Thymus (tissue), 11 donors: ENCODE data around the gene EIF2B5. TPM values are rescaled to one million over a fixed set of nuclear protein-coding genes. Genes with fewer than 3 reads are reported as not detected.

Source experiments
- DNase-seq, 9 donors: peaks; one replicate each; pipeline ENCODE4 v3.0.0-alpha.2; 2013; ENCODE audit warnings: low spot score in 9 of 9, low read depth in 6 of 9, missing footprints in 1 of 9
- H3K27ac ChIP-seq, 2 donors: one replicate each; pipeline ENCODE4 v1.5.1; 2013; ENCODE audit warnings: control low read depth in 1 of 2, low read depth in 1 of 2, low read length in 1 of 2, mild to moderate bottlenecking in 1 of 2, moderate library complexity in 1 of 2
- H3K27me3 ChIP-seq, 2 donors: one replicate each; pipeline ENCODE4 v1.5.1; 2013; ENCODE audit warnings: low read length in 1 of 2; ENCODE audit not compliant: control insufficient read depth in 2 of 2, insufficient read depth in 1 of 2
- H3K36me3 ChIP-seq, 2 donors: one replicate each; pipeline ENCODE4 v1.5.1; 2013; ENCODE audit warnings: low read length in 1 of 2, mild to moderate bottlenecking in 1 of 2, moderate library complexity in 1 of 2; ENCODE audit not compliant: control insufficient read depth in 2 of 2, insufficient read depth in 2 of 2
- H3K4me1 ChIP-seq, 2 donors: one replicate each; pipeline ENCODE4 v1.5.1; 2013; ENCODE audit warnings: low read length in 2 of 2; ENCODE audit not compliant: control insufficient read depth in 2 of 2, insufficient read depth in 2 of 2
- H3K4me3 ChIP-seq, 2 donors: one replicate each; pipeline ENCODE4 v1.5.1; 2013; ENCODE audit warnings: low read length in 2 of 2, control low read depth in 1 of 2, mild to moderate bottlenecking in 1 of 2
- H3K9me3 ChIP-seq, 2 donors: one replicate each; pipeline ENCODE4 v1.5.1; 2013; ENCODE audit warnings: low read length in 1 of 2, mild to moderate bottlenecking in 1 of 2; ENCODE audit not compliant: control insufficient read depth in 2 of 2, insufficient read depth in 1 of 2
- WGBS: extraction: QIAGEN DNeasy Blood & Tissue Kit; methylation state at CpG from one replicate; pipeline ENCODE4 v1.1.7; 2013; 5-methylcytosine and 5-hydroxymethylcytosine counted together
- polyA plus RNA-seq: library from polyadenylated mRNA; stranded (reverse); fragments of 200-250 nt; gene quantifications from one replicate; pipeline ENCODE4 v1.2.3, GENCODE V29; 2013
- total RNA-seq: library from RNA; stranded (reverse); fragments of 120-200 nt; gene quantifications from one replicate; pipeline ENCODE4 v1.2.4, GENCODE V29; 2013
- donor health status: healthy.

The EIF2B5 gene
- total and polyA plus RNA-seq, 2 donors, result 32.2 to 47.3 TPM

- peaks cover 54 to 55% of the 10 kb centered on the region in 2 donors for H3K36me3 ChIP-seq
These were observed 54.3 kb downstream of the EIF2B5 start for GRCh38 chr3:184189421-184189820.

DNA sequence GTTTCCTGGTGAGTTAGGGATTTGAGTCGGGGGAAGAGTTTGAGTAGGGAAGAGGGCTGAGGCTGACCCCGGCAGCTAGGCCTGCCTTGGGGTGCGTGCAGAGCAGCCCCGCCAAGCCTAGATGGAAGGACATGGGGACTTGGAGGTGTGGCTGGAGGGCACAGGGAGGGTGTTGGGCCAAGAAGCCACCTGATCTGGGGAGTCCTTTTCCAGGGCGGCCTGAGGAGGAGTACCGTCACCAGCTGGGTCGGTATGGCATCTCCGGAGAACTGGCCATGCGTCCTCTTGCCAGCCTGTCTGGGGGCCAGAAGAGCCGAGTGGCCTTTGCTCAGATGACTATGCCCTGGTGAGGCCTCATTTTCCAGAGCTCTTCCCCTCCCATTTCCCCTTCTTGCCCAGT is 57.7 kb downstream of the EIF2B5 start:
- DNase-seq, result no peak
- H3K27ac ChIP-seq, result no peak overlapping the region
- H3K4me3 ChIP-seq, result no peak overlapping the region
- WGBS, result 98% methylated on average over 10 of the region's 10 CpGs
- H3K36me3 ChIP-seq, result peaks cover 65 to 69% of the 10 kb centered on the region in 2 donors
- no peaks in the 10 kb centered on the region for H3K4me1 ChIP-seq
- no peaks in the 10 kb centered on the region for H3K9me3 ChIP-seq
- H3K27me3 ChIP-seq, result no peaks in the 10 kb centered on the region

More at GRCh38 chr3:184189421-184189820, 54.3 kb downstream of the EIF2B5 start:
- Histone ChIP-seq H3K27ac (no peak overlapping the region), H3K4me1 (peaks cover 10 to 15% of the 10 kb centered on the region in 2 donors), H3K9me3 (peaks cover 0 to 3% of the 10 kb centered on the region in 2 donors), H3K4me3 (no peak overlapping the region), H3K27me3 (no peaks in the 10 kb centered on the region)
- 99% methylated on average over 13 of the region's 13 CpGs for WGBS
- DNase-seq, result no peak

GRCh38 chr3:184193991-184194539 is 58.9 kb downstream of the EIF2B5 start:
- H3K27me3 ChIP-seq, result no peaks in the 10 kb centered on the region
- WGBS, result 97% methylated on average over 9 of the region's 9 CpGs
- no peaks in the 10 kb centered on the region for H3K4me1 ChIP-seq
- DNase-seq, result no peak
- no peak overlapping the region for H3K27ac ChIP-seq
- no peaks in the 10 kb centered on the region for H3K9me3 ChIP-seq
- H3K36me3 ChIP-seq, result peaks cover 54 to 60% of the 10 kb centered on the region in 2 donors
- H3K4me3 ChIP-seq, result no peak overlapping the region

Other genes starting within 250 kb of the EIF2B5 start
- 13.8 TPM for gene ABCC5, start 117.5 kb upstream of the EIF2B5 start, total RNA-seq
- gene ABCC5, start 117.5 kb upstream of the EIF2B5 start, polyA plus RNA-seq, result 33.2 TPM
- not detected for gene HTR3D, start 103.6 kb upstream of the EIF2B5 start, total RNA-seq
- gene HTR3D, start 103.6 kb upstream of the EIF2B5 start, polyA plus RNA-seq, result not detected
- not detected for gene HTR3C, start 82.3 kb upstream of the EIF2B5 start, total RNA-seq
- 0.11 TPM for gene HTR3C, start 82.3 kb upstream of the EIF2B5 start, polyA plus RNA-seq
- gene HTR3E, start 38.3 kb upstream of the EIF2B5 start, total RNA-seq, result not detected
- gene HTR3E, start 38.3 kb upstream of the EIF2B5 start, polyA plus RNA-seq, result 0.05 TPM
- gene DVL3, start 20.0 kb downstream of the EIF2B5 start, total RNA-seq, result 12.0 TPM
- 26.0 TPM for gene DVL3, start 20.0 kb downstream of the EIF2B5 start, polyA plus RNA-seq
- 138 TPM for gene AP2M1, start 39.5 kb downstream of the EIF2B5 start, total RNA-seq
- 165 TPM for gene AP2M1, start 39.5 kb downstream of the EIF2B5 start, polyA plus RNA-seq
- 25.0 TPM for gene ABCF3, start 50.8 kb downstream of the EIF2B5 start, total RNA-seq
- gene ABCF3, start 50.8 kb downstream of the EIF2B5 start, polyA plus RNA-seq, result 60.6 TPM
- 0.05 TPM for gene VWA5B2, start 94.2 kb downstream of the EIF2B5 start, total RNA-seq
- 0.23 TPM for gene VWA5B2, start 94.2 kb downstream of the EIF2B5 start, polyA plus RNA-seq
- 12.6 TPM for gene ALG3, start 113.6 kb downstream of the EIF2B5 start, total RNA-seq
- gene ALG3, start 113.6 kb downstream of the EIF2B5 start, polyA plus RNA-seq, result 16.6 TPM
- 5.0 TPM for gene EEF1AKMT4, start 114.3 kb downstream of the EIF2B5 start, total RNA-seq
- gene EEF1AKMT4, start 114.3 kb downstream of the EIF2B5 start, polyA plus RNA-seq, result 2.9 TPM
- not detected for gene CAMK2N2, start 126.2 kb downstream of the EIF2B5 start, total RNA-seq
- 0.14 TPM for gene CAMK2N2, start 126.2 kb downstream of the EIF2B5 start, polyA plus RNA-seq
- not detected for gene ECE2, start 140.7 kb downstream of the EIF2B5 start, total RNA-seq
- not detected for gene ECE2, start 140.7 kb downstream of the EIF2B5 start, polyA plus RNA-seq
- 136 TPM for gene PSMD2, start 163.9 kb downstream of the EIF2B5 start, total RNA-seq
- 76.1 TPM for gene PSMD2, start 163.9 kb downstream of the EIF2B5 start, polyA plus RNA-seq
- gene EIF4G1, start 179.2 kb downstream of the EIF2B5 start, total RNA-seq, result 69.0 TPM
- 97.5 TPM for gene EIF4G1, start 179.2 kb downstream of the EIF2B5 start, polyA plus RNA-seq
- 3.4 TPM for gene FAM131A, start 202.2 kb downstream of the EIF2B5 start, total RNA-seq
- gene FAM131A, start 202.2 kb downstream of the EIF2B5 start, polyA plus RNA-seq, result 11.7 TPM
- 0.85 TPM for gene CLCN2, start 226.2 kb downstream of the EIF2B5 start, total RNA-seq
- gene CLCN2, start 226.2 kb downstream of the EIF2B5 start, polyA plus RNA-seq, result 7.0 TPM
- 76.0 TPM for gene POLR2H, start 226.4 kb downstream of the EIF2B5 start, total RNA-seq
- gene POLR2H, start 226.4 kb downstream of the EIF2B5 start, polyA plus RNA-seq, result 117 TPM
- gene THPO, start 242.8 kb downstream of the EIF2B5 start, total RNA-seq, result not detected
- 0.21 TPM for gene THPO, start 242.8 kb downstream of the EIF2B5 start, polyA plus RNA-seq
- 0.24 TPM for gene CHRD, start 244.7 kb downstream of the EIF2B5 start, total RNA-seq
- 2.5 TPM for gene CHRD, start 244.7 kb downstream of the EIF2B5 start, polyA plus RNA-seq